RCC 7860 (cell line): ENCODE data around the gene GABRP.
"Not testable (repeated sequence)": the region's sequence is repeated elsewhere in the genome, so short reads cannot be mapped to it uniquely, and the experiment has no call there.

ENCODE experiments used
- DNase-seq: peaks from one replicate; pipeline ENCODE4 v3.0.0-alpha.2; 2015; ENCODE audit warnings: low spot score
- FAIRE-seq: peaks from 2 replicates; lab custom pipeline; 2012; peaks lifted over from hg19 to GRCh38; lab: Jason Lieb, UNC

GABRP gene

GRCh38 chr5:170783498-170784247, at the start of gene GABRP:
TSS of gene GABRP (plus strand) at chr5:170783725. CDS start at chr5:170788616, 4,891 bp downstream.
- DNase-seq = no peak
- no peak for FAIRE-seq

- DNase-seq (no peak), FAIRE-seq (no peak)
These were observed 46.6 kb upstream of the GABRP start for GRCh38 chr5:170736966-170737365.

- no peak for FAIRE-seq
- DNase-seq = no peak
These were observed 45.9 kb upstream of the GABRP start for GRCh38 chr5:170737591-170737990.

GRCh38 chr5:170738840-170739239, 44.7 kb upstream of the GABRP start:
- FAIRE-seq (no peak), DNase-seq (no peak)

GRCh38 chr5:170739446-170739845, 44.1 kb upstream of the GABRP start:
- no peak for FAIRE-seq

GRCh38 chr5:170740551-170741205, 42.8 kb upstream of the GABRP start:
- DNase-seq (no peak), FAIRE-seq (no peak)

More at GRCh38 chr5:170739446-170739845, 44.1 kb upstream of the GABRP start:
- no peak for DNase-seq

- DNase-seq = no peak
- FAIRE-seq = no peak
These were observed 41.7 kb upstream of the GABRP start for GRCh38 chr5:170741801-170742200.

GRCh38 chr5:170743876-170744212, 39.7 kb upstream of the GABRP start:
- no peak for FAIRE-seq
- DNase-seq = no peak

- FAIRE-seq = no peak
- DNase-seq = no peak
These were observed 37.9 kb upstream of the GABRP start for GRCh38 chr5:170745481-170746071.

- FAIRE-seq (no peak), DNase-seq (no peak)
These were observed 37.2 kb upstream of the GABRP start for GRCh38 chr5:170746075-170746960.

GRCh38 chr5:170746961-170747340, 36.6 kb upstream of the GABRP start:
- FAIRE-seq (no peak), DNase-seq (no peak)

GRCh38 chr5:170747357-170747756, 36.2 kb upstream of the GABRP start:
- FAIRE-seq (no peak), DNase-seq (no peak)

GRCh38 chr5:170747851-170748250, 35.7 kb upstream of the GABRP start:
- FAIRE-seq = no peak
- DNase-seq = no peak

- no peak for FAIRE-seq
- no peak for DNase-seq
These were observed 34.5 kb upstream of the GABRP start for GRCh38 chr5:170748951-170749471.

GRCh38 chr5:170749911-170750431, 33.6 kb upstream of the GABRP start:
- FAIRE-seq = no peak
- DNase-seq = no peak

- FAIRE-seq (no peak), DNase-seq (no peak)
These were observed 32.7 kb upstream of the GABRP start for GRCh38 chr5:170750791-170751190.

- FAIRE-seq = no peak
- no peak for DNase-seq
These were observed 31.9 kb upstream of the GABRP start for GRCh38 chr5:170751631-170752030.

GRCh38 chr5:170752257-170753215, 31.0 kb upstream of the GABRP start:
- DNase-seq = no peak
- no peak for FAIRE-seq

GRCh38 chr5:170753311-170753710, 30.2 kb upstream of the GABRP start:
- FAIRE-seq = no peak
- DNase-seq = no peak

GRCh38 chr5:170754508-170754907, 29.0 kb upstream of the GABRP start:
- not testable (repeated sequence) for DNase-seq, FAIRE-seq
